Liver (tissue), 9 donors: ENCODE results near the gene LRRC38. TPM values are rescaled to one million over a fixed set of nuclear protein-coding genes. Genes with fewer than 3 reads are reported as not detected.

Source experiments
- DNase-seq: peaks from one replicate; pipeline ENCODE4 v3.0.0-alpha.2; 2017; ENCODE audit warnings: low spot score
- H3K27ac ChIP-seq, 2 donors: one replicate each; pipeline ENCODE4 v1.7.0; 2013; ENCODE audit warnings: inconsistent platforms in 2 of 2, low read length in 2 of 2, control low read depth in 1 of 2, low read depth in 1 of 2, mild to moderate bottlenecking in 1 of 2
- H3K27me3 ChIP-seq, 4 donors: one replicate each; pipeline versions ENCODE4 v1.6.1 to v1.7.0; 2013; ENCODE audit warnings: low read length in 3 of 4, inconsistent platforms in 1 of 4, mild to moderate bottlenecking in 1 of 4, moderate library complexity in 1 of 4; ENCODE audit not compliant: control insufficient read depth in 4 of 4, insufficient read depth in 4 of 4
- H3K36me3 ChIP-seq, 4 donors: one replicate each; pipeline versions ENCODE4 v1.6.1 to v1.7.0; 2013; ENCODE audit warnings: low read length in 3 of 4, mild to moderate bottlenecking in 3 of 4, low read depth in 1 of 4, moderate library complexity in 1 of 4; ENCODE audit not compliant: control insufficient read depth in 4 of 4, insufficient read depth in 3 of 4
- H3K4me1 ChIP-seq, 4 donors: one replicate each; pipeline versions ENCODE4 v1.6.1 to v1.7.0; 2013; ENCODE audit warnings: low read length in 3 of 4, mild to moderate bottlenecking in 3 of 4, moderate library complexity in 1 of 4; ENCODE audit not compliant: control insufficient read depth in 4 of 4, insufficient read depth in 4 of 4
- H3K4me3 ChIP-seq, 3 donors: one replicate each; pipeline versions ENCODE4 v1.6.1 to v1.7.0; 2013; ENCODE audit warnings: low read length in 3 of 3, control low read depth in 1 of 3, low read depth in 1 of 3, mild to moderate bottlenecking in 1 of 3
- H3K9ac ChIP-seq, 2 donors: one replicate each; pipeline ENCODE4 v1.7.0; 2013; ENCODE audit warnings: low read length in 2 of 2, mild to moderate bottlenecking in 2 of 2, moderate library complexity in 2 of 2, control low read depth in 1 of 2, low read depth in 1 of 2
- H3K9me3 ChIP-seq, 4 donors: one replicate each; pipeline versions ENCODE4 v1.6.1 to v1.7.0; 2013; ENCODE audit warnings: low read length in 3 of 4; ENCODE audit not compliant: control insufficient read depth in 4 of 4
- ATF3 ChIP-seq: IDR thresholded peaks from 2 replicates; pipeline ENCODE4 v1.6.1; 2016; ENCODE audit warnings: antibody characterized with exemption
- CTCF ChIP-seq: fragments of 150-350 bp; IDR thresholded peaks from 2 replicates; pipeline ENCODE4 v1.5.1; 2017; ENCODE audit warnings: improper control_type of control experiment, low read depth, low read length; ENCODE audit not compliant: missing input control
- EGR1 ChIP-seq, 2 donors: IDR thresholded peaks; 2 replicates each; pipeline ENCODE4 v1.6.1; 2016 to 2018; ENCODE audit warnings: antibody characterized with exemption in 2 of 2, low read depth in 2 of 2
- FOXA1 ChIP-seq: IDR thresholded peaks from 2 replicates; pipeline ENCODE4 v1.6.1; 2016; ENCODE audit warnings: antibody characterized with exemption
- FOXA2 ChIP-seq: IDR thresholded peaks from 2 replicates; pipeline ENCODE4 v1.6.1; 2016; ENCODE audit warnings: antibody characterized with exemption
- GABPA ChIP-seq, 2 donors: IDR thresholded peaks in 1 of 2; conservative IDR thresholded peaks in 1 of 2; 2 replicates each; pipeline ENCODE4 v1.6.1; 2016; ENCODE audit warnings: antibody characterized with exemption in 2 of 2, mild to moderate bottlenecking in 1 of 2, moderate library complexity in 1 of 2
- HNF4A ChIP-seq, 2 donors: conservative IDR thresholded peaks; 2 replicates each; pipeline ENCODE4 v1.6.1; 2016; ENCODE audit warnings: antibody characterized with exemption in 2 of 2, mild to moderate bottlenecking in 2 of 2
- HNF4G ChIP-seq: IDR thresholded peaks from 2 replicates; pipeline ENCODE4 v1.6.1; 2016; ENCODE audit warnings: antibody characterized with exemption
- JUND ChIP-seq, 2 donors: IDR thresholded peaks; 2 replicates each; pipeline ENCODE4 v1.6.1; 2016; ENCODE audit warnings: antibody characterized with exemption in 2 of 2
- MAX ChIP-seq: IDR thresholded peaks from 2 replicates; pipeline ENCODE4 v1.6.1; 2016; ENCODE audit warnings: antibody characterized with exemption
- NR2F2 ChIP-seq: IDR thresholded peaks from 2 replicates; pipeline ENCODE4 v1.6.1; 2016; ENCODE audit warnings: antibody characterized with exemption
- RAD21 ChIP-seq, 2 donors: IDR thresholded peaks; 2 replicates each; pipeline ENCODE4 v1.6.1; 2016; ENCODE audit warnings: antibody characterized with exemption in 2 of 2, mild to moderate bottlenecking in 2 of 2
- REST ChIP-seq: IDR thresholded peaks from 2 replicates; pipeline ENCODE4 v1.6.1; 2016; ENCODE audit warnings: antibody characterized with exemption, mild to moderate bottlenecking
- RXRA ChIP-seq, 2 donors: IDR thresholded peaks; 2 replicates each; pipeline ENCODE4 v1.6.1; 2017 to 2018; ENCODE audit warnings: antibody characterized with exemption in 2 of 2, mild to moderate bottlenecking in 1 of 2
- SP1 ChIP-seq: IDR thresholded peaks from 2 replicates; pipeline ENCODE4 v1.6.1; 2018; ENCODE audit warnings: antibody characterized with exemption, mild to moderate bottlenecking
- TAF1 ChIP-seq: conservative IDR thresholded peaks from 2 replicates; pipeline ENCODE4 v1.6.1; 2016; ENCODE audit warnings: antibody characterized with exemption, mild to moderate bottlenecking
- YY1 ChIP-seq: IDR thresholded peaks from 2 replicates; pipeline ENCODE4 v1.6.1; 2016; ENCODE audit warnings: antibody characterized with exemption, mild to moderate bottlenecking
- ZBTB33 ChIP-seq: IDR thresholded peaks from 2 replicates; pipeline ENCODE4 v1.6.1; 2016; ENCODE audit warnings: antibody characterized with exemption
- WGBS: extraction: QIAGEN DNeasy Blood & Tissue Kit; methylation state at CpG from one replicate; pipeline ENCODE4 v1.1.7; 2013; 5-methylcytosine and 5-hydroxymethylcytosine counted together
- polyA plus RNA-seq, 2 donors: library from polyadenylated mRNA; stranded (reverse) in 1 of 2; unstranded in 1 of 2; fragments of 200-250 nt in 1 of 2; fragments of >200 nt in 1 of 2; fragmentation: Nextera tagmentation in 1 of 2; extraction: Ambion mirVana in 1 of 2; gene quantifications; one replicate each; pipeline versions ENCODE4 v1.2.1 to v1.2.3, GENCODE V29; 2013 to 2015
- total RNA-seq, 2 donors: library from RNA; depleted of rRNA; stranded (reverse); fragments of >200 nt; gene quantifications; one replicate each; pipeline ENCODE4 v1.2.3, GENCODE V29; 2014
- donor health status: healthy.
- donor health status: healthy.
- donor health status: healthy.
- donor health status: healthy.
- donor health status: healthy.

The LRRC38 gene
- total and polyA plus RNA-seq, 4 donors: not detected

- TF ChIP-seq ZBTB33 (no peak), SP1 (no peak), RAD21 (IDR thresholded peaks at IDR 0.05) (no peak)
Observed at GRCh38 chr1:13514821-13515220, 1.0 kb upstream of the LRRC38 start (continued).

GRCh38 chr1:13513063-13513894 lies 524 bp downstream of the LRRC38 start:
- 4% methylated on average over 98 of the region's 98 CpGs for WGBS
- Histone ChIP-seq H3K4me3 (no peak overlapping the region), H3K27ac (no peak overlapping the region), H3K9ac (no peak overlapping the region), H3K27me3 (peaks cover 0 to 16% (median 3%) of the 10 kb centered on the region in 4 donors), H3K36me3 (no peaks in the 10 kb centered on the region), H3K4me1 (no peaks in the 10 kb centered on the region), H3K9me3 (peaks cover 0 to 1% (median 0%) of the 10 kb centered on the region in 4 donors)
- TF ChIP-seq FOXA1 (no peak), ATF3 (no peak), HNF4G (no peak), ZBTB33 (no peak), NR2F2 (no peak), JUND (IDR thresholded peaks at IDR 0.05) (no peak), EGR1 (IDR thresholded peaks at IDR 0.05; ENCODE audit: low read depth in 2 of 2) (no peak), TAF1 (no peak), RXRA (IDR thresholded peaks at IDR 0.05) (no peak), CTCF (no peak), REST (no peak), SP1 (no peak), GABPA (IDR thresholded peaks at IDR 0.05 in 1 of 2, conservative IDR thresholded peaks at IDR 0.05 in 1 of 2) (no peak), YY1 (no peak), MAX (no peak), HNF4A (conservative IDR thresholded peaks at IDR 0.05) (no peak), RAD21 (IDR thresholded peaks at IDR 0.05) (no peak), FOXA2 (no peak)
- no peak for DNase-seq
